ENCODE measurements around the gene AK2. TPM values are rescaled to one million over a fixed set of nuclear protein-coding genes. Genes with fewer than 3 reads are reported as not detected.
A peak's percentile ranks its signal among the peaks of the same experiment; 100 is the strongest.
"Not testable (repeated sequence)": the region's sequence is repeated elsewhere in the genome, so short reads cannot be mapped to it uniquely, and the experiment has no call there.

The AK2 gene
- total and polyA plus RNA-seq, 4 donors = 34.2 to 181 (median 115) TPM

DNA sequence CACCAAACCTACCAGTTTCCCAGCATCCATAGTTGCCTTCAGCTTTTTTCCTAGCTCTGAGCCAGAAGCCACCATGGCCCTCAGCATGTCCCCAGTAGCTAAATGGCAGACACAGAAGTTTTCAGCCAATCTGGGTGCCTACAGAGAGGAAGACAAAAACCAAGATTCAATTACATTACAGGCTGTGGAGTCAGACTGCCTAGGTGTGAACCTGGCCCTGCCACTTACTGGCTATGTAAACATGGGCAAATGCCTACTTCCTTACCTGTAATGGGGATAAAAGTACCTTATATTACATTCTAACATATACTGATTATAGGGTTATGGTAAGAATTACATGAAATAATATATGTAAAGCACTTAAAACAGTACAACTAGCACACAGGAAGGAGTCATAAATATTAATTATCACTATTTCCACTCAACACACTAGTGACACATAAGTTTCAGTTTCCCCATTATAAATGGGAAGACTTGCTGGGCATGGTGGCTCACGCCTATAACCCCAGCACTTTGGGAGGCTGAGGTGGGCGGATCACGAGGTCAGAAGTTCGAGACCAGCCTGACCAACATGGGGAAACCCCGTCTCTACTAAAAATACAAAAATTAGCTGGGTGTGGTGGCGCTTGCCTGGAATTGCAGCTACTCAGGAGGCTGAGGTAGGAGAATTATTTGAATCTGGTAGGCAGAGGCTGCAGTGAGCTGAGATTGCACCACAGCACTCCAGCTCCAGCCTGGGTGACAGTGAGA lies 12.1 kb downstream of the AK2 start:
- DNase-seq (ENCODE audit: low spot score); H3K4me3 ChIP-seq (ENCODE audit: low read depth in 1 of 3, low read length in 3 of 3); H3K9ac ChIP-seq (ENCODE audit: low read depth in 1 of 2, low read length in 2 of 2); H3K9me3 ChIP-seq (ENCODE audit: control insufficient read depth in 4 of 4, low read length in 3 of 4); H3K27ac ChIP-seq (ENCODE audit: low read depth in 1 of 2, low read length in 2 of 2); H3K27me3 ChIP-seq (ENCODE audit: control insufficient read depth in 4 of 4, insufficient read depth in 4 of 4, low read length in 3 of 4): not testable (repeated sequence)
- peaks cover 8 to 24% (median 16%) of the 10 kb centered on the region in 4 donors for H3K36me3 ChIP-seq (ENCODE audit: control insufficient read depth in 4 of 4, insufficient read depth in 3 of 4, low read depth in 1 of 4, low read length in 3 of 4)
- H3K4me1 ChIP-seq (ENCODE audit: control insufficient read depth in 4 of 4, insufficient read depth in 4 of 4, low read length in 3 of 4) = peaks cover 25 to 75% (median 64%) of the 10 kb centered on the region in 4 donors
- WGBS = 82% methylated on average over 6 of the region's 6 CpGs
- TF ChIP-seq FOXA2 (IDR thresholded peaks at IDR 0.05) = peak; percentile 14

DNA sequence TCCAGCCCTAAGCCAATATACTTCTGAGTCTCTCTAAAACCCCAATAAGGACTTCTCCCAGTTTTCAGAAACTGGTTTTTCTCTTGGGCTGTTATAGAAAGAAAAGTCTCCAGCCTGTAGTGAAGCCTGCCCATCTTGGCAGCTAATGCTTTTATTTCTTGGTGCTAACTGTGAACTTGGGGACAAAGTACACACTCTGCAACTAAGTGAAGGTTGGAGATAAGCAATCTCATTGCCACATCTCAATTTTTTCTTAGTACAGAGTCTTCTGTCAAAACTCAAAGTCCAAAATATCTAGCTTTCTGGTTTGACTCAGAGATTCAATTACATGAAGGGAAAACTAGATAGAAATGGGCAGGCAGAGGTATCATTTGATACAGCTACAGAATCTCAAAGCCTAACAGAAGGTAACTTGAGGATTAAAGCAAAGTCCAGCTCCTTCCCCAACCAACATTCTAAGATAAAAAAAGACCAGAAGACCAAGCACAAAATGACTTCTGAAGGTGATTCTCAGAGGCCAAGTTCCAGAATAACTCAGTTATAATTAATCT lies 14.0 kb downstream of the AK2 start:
- H3K4me1 ChIP-seq (ENCODE audit: control insufficient read depth in 4 of 4, insufficient read depth in 4 of 4, low read length in 3 of 4) = peaks cover 21 to 61% (median 54%) of the 10 kb centered on the region in 4 donors
- H3K27ac ChIP-seq (ENCODE audit: low read depth in 1 of 2, low read length in 2 of 2) = peak overlapping the region; percentile 2 to 78
- peak overlapping the region in 1 of 2 donors; percentile 1 for H3K9ac ChIP-seq (ENCODE audit: low read depth in 1 of 2, low read length in 2 of 2)

More for the DNA sequence above, 14.0 kb downstream of the AK2 start:
- TF ChIP-seq YY1 (IDR thresholded peaks at IDR 0.05) = peak; percentile 55
- TF ChIP-seq, protein P1, sequence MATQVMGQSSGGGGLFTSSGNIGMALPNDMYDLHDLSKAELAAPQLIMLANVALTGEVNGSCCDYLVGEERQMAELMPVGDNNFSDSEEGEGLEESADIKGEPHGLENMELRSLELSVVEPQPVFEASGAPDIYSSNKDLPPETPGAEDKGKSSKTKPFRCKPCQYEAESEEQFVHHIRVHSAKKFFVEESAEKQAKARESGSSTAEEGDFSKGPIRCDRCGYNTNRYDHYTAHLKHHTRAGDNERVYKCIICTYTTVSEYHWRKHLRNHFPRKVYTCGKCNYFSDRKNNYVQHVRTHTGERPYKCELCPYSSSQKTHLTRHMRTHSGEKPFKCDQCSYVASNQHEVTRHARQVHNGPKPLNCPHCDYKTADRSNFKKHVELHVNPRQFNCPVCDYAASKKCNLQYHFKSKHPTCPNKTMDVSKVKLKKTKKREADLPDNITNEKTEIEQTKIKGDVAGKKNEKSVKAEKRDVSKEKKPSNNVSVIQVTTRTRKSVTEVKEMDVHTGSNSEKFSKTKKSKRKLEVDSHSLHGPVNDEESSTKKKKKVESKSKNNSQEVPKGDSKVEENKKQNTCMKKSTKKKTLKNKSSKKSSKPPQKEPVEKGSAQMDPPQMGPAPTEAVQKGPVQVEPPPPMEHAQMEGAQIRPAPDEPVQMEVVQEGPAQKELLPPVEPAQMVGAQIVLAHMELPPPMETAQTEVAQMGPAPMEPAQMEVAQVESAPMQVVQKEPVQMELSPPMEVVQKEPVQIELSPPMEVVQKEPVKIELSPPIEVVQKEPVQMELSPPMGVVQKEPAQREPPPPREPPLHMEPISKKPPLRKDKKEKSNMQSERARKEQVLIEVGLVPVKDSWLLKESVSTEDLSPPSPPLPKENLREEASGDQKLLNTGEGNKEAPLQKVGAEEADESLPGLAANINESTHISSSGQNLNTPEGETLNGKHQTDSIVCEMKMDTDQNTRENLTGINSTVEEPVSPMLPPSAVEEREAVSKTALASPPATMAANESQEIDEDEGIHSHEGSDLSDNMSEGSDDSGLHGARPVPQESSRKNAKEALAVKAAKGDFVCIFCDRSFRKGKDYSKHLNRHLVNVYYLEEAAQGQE (IDR thresholded peaks at IDR 0.05) = no peak
- TF ChIP-seq RXRA (IDR thresholded peaks at IDR 0.05) = peak; percentile 79 to 89
- TF ChIP-seq, protein P2, sequence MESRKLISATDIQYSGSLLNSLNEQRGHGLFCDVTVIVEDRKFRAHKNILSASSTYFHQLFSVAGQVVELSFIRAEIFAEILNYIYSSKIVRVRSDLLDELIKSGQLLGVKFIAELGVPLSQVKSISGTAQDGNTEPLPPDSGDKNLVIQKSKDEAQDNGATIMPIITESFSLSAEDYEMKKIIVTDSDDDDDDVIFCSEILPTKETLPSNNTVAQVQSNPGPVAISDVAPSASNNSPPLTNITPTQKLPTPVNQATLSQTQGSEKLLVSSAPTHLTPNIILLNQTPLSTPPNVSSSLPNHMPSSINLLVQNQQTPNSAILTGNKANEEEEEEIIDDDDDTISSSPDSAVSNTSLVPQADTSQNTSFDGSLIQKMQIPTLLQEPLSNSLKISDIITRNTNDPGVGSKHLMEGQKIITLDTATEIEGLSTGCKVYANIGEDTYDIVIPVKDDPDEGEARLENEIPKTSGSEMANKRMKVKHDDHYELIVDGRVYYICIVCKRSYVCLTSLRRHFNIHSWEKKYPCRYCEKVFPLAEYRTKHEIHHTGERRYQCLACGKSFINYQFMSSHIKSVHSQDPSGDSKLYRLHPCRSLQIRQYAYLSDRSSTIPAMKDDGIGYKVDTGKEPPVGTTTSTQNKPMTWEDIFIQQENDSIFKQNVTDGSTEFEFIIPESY (IDR thresholded peaks at IDR 0.05) = peak; percentile 52
- peak in 1 of 2 donors; percentile 41 for TF ChIP-seq EGR1 (IDR thresholded peaks at IDR 0.05; ENCODE audit: low read depth in 2 of 2)
- no peak for TF ChIP-seq FOXA2 (IDR thresholded peaks at IDR 0.05)
- peak; percentile 98 to 100 for TF ChIP-seq HNF4A (conservative IDR thresholded peaks at IDR 0.05)
- TF ChIP-seq, protein P3, sequence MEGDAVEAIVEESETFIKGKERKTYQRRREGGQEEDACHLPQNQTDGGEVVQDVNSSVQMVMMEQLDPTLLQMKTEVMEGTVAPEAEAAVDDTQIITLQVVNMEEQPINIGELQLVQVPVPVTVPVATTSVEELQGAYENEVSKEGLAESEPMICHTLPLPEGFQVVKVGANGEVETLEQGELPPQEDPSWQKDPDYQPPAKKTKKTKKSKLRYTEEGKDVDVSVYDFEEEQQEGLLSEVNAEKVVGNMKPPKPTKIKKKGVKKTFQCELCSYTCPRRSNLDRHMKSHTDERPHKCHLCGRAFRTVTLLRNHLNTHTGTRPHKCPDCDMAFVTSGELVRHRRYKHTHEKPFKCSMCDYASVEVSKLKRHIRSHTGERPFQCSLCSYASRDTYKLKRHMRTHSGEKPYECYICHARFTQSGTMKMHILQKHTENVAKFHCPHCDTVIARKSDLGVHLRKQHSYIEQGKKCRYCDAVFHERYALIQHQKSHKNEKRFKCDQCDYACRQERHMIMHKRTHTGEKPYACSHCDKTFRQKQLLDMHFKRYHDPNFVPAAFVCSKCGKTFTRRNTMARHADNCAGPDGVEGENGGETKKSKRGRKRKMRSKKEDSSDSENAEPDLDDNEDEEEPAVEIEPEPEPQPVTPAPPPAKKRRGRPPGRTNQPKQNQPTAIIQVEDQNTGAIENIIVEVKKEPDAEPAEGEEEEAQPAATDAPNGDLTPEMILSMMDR (IDR thresholded peaks at IDR 0.05; ENCODE audit: low read depth, low read length, missing input control) = no peak
- TF ChIP-seq GABPA (IDR thresholded peaks at IDR 0.05 in 1 of 2, conservative IDR thresholded peaks at IDR 0.05 in 1 of 2) = no peak
- TF ChIP-seq HNF4G (IDR thresholded peaks at IDR 0.05) = peak; percentile 96
- no peak for TF ChIP-seq NR2F2 (IDR thresholded peaks at IDR 0.05)
- TF ChIP-seq RAD21 (IDR thresholded peaks at IDR 0.05) = peak; percentile 29 to 61
- TF ChIP-seq TAF1 (conservative IDR thresholded peaks at IDR 0.05) = no peak
- TF ChIP-seq, protein P4, sequence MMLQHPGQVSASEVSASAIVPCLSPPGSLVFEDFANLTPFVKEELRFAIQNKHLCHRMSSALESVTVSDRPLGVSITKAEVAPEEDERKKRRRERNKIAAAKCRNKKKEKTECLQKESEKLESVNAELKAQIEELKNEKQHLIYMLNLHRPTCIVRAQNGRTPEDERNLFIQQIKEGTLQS (IDR thresholded peaks at IDR 0.05) = peak; percentile 78
- TF ChIP-seq JUND (IDR thresholded peaks at IDR 0.05) = peak; percentile 69 to 81
- peak; percentile 92 for TF ChIP-seq SP1 (IDR thresholded peaks at IDR 0.05)
- TF ChIP-seq, protein P5, sequence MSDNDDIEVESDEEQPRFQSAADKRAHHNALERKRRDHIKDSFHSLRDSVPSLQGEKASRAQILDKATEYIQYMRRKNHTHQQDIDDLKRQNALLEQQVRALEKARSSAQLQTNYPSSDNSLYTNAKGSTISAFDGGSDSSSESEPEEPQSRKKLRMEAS (IDR thresholded peaks at IDR 0.05) = peak; percentile 27
- no peak for TF ChIP-seq FOXA1 (IDR thresholded peaks at IDR 0.05)
- Histone ChIP-seq H3K4me3 (ENCODE audit: low read depth in 1 of 3, low read length in 3 of 3) (no peak overlapping the region), H3K9me3 (ENCODE audit: control insufficient read depth in 4 of 4, low read length in 3 of 4) (no peaks in the 10 kb centered on the region), H3K27me3 (ENCODE audit: control insufficient read depth in 4 of 4, insufficient read depth in 4 of 4, low read length in 3 of 4) (no peaks in the 10 kb centered on the region), H3K36me3 (ENCODE audit: control insufficient read depth in 4 of 4, insufficient read depth in 3 of 4, low read depth in 1 of 4, low read length in 3 of 4) (peaks cover 6 to 39% (median 33%) of the 10 kb centered on the region in 4 donors)
- DNase-seq (ENCODE audit: low spot score) = no peak
